GM18519 (cell line): ENCODE data around the gene TMEM51.

ENCODE experiments used
- ATAC-seq: cut with Tn5 transposase; IDR thresholded peaks from one replicate; pipeline ENCODE4 v1.9.1; 2021; ENCODE audit warnings: mild to moderate bottlenecking, moderate library complexity; ENCODE audit not compliant: unreplicated experiment, low FRiP score

TMEM51 gene

DNA sequence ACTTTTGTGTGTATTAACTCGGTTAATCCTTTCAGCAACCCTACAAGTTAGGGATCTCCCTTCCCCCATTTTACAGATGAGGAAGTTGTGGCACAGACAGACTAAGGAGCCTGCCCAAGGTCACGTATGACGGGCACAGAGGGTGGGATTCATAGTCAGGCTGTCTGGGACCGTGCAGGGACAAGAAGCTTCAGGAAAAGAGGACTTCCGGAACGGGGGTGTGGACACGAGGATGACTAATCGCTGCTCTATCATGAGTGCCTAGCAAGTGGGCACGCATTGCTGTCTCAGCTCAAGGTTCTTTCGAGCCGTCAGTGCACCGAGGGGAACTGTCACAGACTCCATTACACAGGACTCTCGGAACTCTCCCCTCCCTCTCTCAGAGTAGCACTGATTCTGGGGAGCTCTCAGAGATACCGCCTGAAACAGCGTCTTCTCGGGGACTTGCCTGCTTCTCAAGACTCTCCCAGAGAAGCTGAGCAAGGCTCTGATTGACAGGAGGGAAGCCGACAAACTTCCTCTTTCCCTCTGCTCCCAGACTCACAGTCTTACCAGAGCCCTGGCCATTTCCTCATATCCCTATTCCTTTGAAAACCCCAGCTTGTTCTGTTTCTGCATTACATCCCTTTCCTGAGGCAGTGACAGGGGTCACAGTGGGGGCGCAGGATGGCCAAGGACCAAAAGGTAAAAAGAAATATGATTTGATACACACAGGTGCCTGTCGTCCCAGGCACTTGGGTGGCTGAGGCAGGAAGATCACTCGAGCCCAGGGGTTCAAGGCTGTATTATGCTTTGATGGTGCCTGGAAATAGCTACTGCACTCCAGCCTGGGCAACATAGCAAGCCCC is 107.8 kb downstream of the TMEM51 start:
- no peak for ATAC-seq

DNA sequence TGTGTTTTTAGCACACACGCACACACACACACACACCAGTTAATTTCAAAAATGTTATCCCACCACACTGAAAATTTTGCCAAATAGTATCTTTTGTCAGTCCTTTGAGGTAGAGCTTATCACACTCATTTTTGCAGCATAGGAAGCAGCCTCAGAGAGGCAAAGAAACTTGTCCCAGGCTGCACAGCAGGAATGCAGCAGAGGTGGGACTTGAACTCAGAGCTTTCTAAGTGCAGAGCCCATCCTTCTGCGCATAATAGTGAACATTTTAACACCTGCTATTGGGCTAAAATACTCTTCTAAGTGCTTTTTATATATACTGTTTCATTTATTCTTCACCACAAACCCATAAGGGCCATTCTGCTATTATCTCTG is 108.4 kb downstream of the TMEM51 start:
- no peak for ATAC-seq

GRCh38 chr1:15262706-15263105 is 109.2 kb downstream of the TMEM51 start:
- no peak for ATAC-seq

DNA sequence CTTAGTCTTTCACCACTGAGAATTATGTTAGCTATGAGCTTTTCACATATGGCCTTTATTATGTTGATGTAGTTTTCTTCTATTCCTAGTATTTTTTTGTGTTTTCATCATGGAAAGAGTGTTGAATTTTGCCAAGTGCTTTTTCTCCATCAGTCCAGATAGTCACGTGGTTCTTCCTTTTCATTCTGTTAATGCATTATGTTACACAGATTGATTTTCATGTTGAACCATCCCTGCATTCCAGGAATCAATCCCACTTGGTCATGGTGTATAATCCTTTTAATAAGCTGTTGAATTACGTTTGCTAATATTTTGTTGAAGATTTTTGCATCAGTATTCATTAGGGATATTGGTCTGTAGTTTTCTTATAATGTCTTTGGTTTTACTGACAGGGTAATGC is 111.2 kb downstream of the TMEM51 start:
- no peak for ATAC-seq
